ENCODE measurements around the gene LRCH1.
"Not testable (repeated sequence)": the region's sequence is repeated elsewhere in the genome, so short reads cannot be mapped to it uniquely, and the experiment has no call there.

Gene LRCH1, protein sequence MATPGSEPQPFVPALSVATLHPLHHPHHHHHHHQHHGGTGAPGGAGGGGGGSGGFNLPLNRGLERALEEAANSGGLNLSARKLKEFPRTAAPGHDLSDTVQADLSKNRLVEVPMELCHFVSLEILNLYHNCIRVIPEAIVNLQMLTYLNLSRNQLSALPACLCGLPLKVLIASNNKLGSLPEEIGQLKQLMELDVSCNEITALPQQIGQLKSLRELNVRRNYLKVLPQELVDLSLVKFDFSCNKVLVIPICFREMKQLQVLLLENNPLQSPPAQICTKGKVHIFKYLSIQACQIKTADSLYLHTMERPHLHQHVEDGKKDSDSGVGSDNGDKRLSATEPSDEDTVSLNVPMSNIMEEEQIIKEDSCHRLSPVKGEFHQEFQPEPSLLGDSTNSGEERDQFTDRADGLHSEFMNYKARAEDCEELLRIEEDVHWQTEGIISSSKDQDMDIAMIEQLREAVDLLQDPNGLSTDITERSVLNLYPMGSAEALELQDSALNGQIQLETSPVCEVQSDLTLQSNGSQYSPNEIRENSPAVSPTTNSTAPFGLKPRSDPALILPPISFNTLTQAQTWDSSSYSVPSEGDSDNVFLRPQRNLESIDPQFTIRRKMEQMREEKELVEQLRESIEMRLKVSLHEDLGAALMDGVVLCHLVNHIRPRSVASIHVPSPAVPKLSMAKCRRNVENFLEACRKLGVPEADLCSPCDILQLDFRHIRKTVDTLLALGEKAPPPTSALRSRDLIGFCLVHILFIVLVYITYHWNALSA

DNA sequence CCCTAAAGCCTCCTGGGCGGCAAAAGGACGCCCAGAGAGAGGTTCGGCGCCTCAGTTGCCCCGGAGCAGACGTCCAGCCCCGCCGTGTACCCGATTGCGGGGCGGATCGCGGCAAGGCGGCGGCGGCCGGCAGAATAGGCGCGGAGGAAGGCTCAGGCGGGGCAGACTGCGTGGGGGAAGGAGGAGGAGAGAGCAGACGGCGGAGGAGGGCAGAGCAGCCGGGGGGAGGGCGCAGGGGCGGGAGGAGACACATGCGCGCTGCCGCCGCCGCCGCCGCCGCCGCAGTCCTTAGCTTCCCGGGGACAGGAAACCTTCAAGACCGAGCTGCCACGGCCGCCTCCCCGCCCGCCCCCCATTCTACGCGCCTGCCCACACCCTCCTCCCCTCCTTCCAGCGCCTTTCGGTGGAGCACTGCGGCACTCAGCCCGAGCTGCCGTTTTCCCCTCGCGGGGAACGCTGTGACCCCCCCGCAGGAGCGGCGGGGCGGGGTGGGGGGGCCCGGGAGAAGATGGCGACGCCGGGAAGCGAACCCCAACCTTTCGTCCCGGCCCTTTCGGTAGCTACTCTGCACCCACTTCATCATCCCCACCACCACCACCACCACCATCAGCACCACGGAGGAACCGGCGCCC is at the start of gene LRCH1:
Gene LRCH1, plus strand, starts transcription at position 282 of the 632 bp plus-strand sequence. Its CDS starts 227 bp downstream, at position 509.
- no peak for DNase-seq (ENCODE audit: low read depth)

DNA sequence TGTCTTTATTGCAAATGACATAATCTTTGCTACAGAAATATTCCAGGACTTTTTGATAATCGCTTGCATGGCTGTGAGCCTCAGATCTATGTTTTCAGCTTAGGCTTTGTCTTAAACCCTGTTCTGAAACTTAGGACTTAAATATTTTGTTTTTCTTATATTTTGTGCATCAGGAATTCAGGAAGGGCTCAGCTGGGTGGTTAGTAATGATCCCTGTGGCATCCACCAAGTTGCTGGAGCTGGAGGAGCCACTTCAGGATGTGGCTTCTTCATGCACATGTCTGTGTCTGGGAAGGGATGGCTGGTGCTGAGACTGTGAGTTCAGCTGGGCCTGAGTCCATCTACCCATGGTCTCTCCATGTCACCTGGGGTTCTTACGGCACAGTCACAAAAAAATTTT is 48.9 kb upstream of the LRCH1 start:
- DNase-seq (ENCODE audit: low read depth), result no peak

DNA sequence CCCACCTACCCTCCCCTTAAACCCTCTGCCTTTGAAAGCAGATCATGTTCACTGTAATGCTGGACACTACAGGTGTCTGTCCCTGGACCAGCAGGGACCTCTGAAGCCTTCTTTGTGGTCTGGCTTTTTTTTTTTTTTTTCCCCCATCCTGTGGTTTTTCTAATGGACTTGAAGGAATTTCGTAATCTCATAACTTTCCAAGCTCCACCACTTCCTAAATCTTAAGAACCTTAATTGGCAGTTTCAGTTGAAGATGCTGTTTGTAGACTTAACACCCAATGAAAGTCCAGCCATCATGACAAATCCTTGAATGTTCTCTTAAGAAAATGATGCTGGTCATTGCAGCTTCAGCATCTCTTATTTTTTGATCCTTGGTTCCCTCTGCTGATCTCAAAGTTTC is 45.0 kb upstream of the LRCH1 start:
- no peak for DNase-seq (ENCODE audit: low read depth)

DNA sequence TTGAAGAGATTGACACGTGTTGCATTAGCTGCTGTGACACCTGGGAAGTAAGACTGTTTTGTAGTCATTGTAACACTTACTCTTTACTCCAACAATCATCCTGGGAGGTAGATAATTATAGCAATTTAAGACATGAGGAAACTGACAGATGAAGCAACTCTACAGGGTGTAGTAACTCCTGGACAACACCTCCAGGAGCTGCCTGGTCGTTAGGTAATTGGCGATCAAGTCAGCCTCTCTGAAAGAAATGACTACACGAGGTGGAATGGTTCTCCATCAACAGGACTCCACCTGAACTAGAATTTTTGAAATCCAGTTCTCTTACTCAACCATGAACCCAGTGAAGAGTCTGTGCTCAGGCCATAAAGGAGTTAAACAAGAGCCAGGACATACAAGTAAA is 43.0 kb upstream of the LRCH1 start:
- DNase-seq (ENCODE audit: low read depth), result no peak

DNA sequence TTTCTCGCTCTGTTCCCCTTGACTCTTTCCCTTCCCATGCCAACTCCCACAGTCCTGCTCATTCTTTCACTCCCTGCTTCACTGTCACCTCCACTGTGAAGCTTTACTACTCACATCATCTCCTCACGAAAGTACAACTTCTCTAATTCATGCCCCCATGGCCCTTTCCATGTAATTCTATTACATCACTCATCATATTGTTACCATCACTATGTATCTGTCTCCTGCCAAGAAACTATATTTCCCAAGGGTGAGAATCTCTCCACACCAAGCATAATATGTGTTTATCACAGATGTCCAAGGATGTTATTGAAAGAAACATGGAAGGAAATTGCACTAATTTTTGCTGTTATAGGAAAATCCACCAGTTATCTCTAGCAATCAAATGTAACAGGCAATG is 37.2 kb upstream of the LRCH1 start:
- no peak for DNase-seq (ENCODE audit: low read depth)

DNA sequence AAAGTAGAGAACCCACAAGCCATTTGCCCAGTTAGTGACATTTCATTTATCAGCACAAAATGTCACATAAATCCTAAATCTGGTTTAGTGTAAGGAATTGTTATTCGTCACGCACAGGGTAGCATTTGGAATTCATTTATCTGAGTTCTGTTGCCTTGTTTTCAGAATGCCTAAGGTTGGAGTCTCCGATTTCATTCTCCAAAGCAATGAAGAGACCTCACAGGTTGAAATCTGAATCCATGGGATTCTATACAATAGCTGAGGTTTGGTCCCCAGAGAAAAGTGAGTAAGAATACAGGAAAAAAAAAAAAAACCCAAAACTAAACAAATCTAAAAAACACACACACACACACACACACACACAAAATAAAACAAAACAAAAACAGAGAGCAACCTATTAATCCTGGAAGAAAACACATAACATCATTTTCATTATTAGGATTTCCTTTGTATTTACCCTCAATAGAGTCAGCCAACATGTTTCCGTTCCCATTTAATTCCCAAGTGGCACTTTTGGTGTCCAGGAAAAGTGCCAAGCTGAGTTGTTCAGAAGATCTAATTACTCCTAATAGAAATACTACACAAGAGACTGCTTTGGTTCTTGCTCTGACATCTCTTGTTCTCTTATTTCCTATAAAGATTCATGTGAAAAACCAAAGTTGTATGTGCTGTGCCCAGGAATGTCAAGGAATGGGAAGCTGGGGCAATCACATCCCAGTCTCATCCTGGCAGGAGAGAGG is 36.2 kb upstream of the LRCH1 start:
- DNase-seq (ENCODE audit: low read depth), result no peak

DNA sequence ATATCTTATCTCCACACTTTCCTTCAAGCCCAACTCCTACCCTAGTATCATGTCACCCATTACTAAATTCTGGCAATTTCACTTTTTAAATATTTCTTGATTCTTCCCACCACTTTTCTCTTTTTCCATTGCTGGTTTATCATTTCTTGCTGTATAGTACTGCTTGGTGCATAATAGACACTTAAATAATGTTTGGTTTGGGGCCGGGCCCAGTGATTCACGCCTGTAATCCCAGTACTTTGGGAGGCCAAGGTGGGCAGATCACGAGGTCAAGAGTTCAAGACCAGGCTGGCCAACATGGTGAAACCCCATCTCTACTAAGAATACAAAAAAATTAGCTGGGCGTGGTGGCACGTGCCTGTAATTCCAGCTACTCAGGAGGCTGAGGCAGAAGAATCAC is 35.2 kb upstream of the LRCH1 start:
- DNase-seq (ENCODE audit: low read depth), result not testable (repeated sequence)

DNA sequence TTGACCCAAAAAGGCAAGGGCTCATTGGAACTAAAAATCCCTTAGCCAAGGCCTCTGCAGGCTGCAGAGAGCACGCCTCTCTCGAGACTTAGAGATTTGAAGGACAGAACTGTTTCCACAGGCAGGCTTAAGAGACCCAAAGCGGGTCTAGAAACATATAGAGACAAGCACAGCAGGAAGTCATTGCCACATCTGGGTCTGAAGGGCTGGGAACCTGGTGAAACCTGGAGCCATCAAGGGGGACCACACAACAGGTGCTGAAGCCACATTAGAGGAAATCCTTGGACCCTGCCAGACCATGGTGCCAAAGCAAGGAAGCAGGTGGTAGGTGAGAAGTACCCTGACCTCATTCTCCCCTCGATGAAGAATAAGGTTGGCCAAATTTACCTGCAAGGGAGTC is 33.8 kb upstream of the LRCH1 start:
- no peak for DNase-seq (ENCODE audit: low read depth)

DNA sequence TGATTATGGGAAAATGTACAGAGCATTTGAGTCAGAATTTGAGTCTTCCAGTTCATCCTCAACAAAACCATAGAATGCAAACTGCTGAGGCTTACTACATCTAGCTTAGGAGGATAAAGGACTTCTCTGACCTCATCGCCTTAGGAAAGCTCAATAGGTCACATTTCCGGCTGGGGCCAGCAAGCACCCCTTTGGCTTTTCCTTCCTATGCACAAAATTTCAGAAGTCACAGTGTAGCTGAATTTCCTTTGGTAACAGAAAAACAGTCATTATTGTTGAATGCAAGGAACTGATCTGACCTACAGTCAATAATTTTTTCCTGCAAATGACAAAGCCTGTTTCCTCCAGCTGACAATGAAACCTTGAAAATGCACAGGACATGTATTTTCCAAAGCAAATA is 32.8 kb upstream of the LRCH1 start:
- DNase-seq (ENCODE audit: low read depth), result no peak

DNA sequence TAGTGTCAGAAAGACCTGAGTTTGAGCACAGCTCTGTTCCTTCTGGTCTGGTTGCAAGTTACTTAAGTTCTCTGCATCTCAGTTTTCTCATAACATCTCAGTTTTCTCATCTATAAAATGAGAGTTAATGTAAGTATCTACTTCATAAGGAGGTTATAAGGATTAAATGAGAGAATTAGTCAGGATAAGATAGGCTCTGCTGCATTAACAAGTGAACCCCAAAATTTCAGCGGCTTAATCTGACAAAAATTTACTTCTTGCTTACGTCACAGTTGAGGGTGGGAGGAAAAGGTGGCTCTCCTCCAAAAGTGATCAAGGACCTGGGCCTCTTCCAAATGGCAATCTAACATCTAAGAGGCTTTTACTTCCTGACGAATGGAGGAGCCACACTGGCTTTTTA is 31.5 kb upstream of the LRCH1 start:
- DNase-seq (ENCODE audit: low read depth), result no peak

DNA sequence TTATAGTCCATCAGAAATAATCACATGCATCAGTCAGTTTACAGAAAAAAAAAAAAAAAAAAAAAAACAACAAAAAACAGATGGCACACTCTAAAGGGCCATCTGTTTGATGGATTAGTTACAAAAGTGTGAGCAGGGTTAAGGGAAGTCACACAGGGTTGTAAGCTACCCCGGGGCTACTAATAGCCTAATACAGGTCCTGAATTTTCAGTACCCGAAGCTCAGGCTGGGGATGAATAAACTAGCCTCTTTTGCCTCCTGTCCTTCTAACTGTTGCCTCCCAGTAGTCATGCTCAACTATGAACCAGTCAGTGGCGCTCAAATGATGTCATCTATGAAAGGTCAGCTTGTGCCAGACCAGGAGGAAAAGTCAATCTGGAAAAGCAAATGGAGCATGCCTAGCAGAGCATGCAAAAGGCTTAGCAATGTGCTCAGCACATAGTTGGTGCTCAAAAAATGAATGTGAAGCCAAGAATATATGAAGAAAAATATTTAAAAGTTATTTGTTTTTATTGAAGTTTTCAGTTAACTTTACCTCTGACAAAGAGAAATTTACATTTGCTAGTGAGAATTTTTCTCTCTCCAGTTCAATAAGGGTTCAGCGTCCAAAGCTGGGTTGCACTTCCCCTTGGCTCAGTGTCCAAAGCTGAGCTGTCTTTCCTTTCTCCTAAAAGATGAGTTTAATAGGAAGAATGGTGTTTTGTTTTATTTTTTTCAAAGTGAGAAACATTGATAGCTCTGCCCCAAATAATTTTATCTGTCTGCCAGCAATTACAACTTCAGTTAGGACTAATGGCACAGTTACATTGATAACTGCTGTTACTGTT is 30.8 kb upstream of the LRCH1 start:
- no peak for DNase-seq (ENCODE audit: low read depth)

DNA sequence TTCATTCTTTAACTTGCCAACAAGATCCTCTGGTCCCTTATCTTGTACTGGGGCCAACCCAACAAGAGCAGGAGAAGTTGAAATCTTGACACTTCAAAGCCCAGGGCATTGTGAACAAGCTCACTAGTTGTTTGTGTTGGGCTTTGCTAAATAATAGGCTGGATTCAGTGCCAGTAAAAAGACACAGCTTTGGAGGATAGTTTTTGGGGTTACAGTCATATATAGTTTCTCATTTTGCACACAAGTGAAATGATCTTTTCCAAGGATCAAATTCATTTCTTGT is 30.3 kb upstream of the LRCH1 start:
- no peak for DNase-seq (ENCODE audit: low read depth)

DNA sequence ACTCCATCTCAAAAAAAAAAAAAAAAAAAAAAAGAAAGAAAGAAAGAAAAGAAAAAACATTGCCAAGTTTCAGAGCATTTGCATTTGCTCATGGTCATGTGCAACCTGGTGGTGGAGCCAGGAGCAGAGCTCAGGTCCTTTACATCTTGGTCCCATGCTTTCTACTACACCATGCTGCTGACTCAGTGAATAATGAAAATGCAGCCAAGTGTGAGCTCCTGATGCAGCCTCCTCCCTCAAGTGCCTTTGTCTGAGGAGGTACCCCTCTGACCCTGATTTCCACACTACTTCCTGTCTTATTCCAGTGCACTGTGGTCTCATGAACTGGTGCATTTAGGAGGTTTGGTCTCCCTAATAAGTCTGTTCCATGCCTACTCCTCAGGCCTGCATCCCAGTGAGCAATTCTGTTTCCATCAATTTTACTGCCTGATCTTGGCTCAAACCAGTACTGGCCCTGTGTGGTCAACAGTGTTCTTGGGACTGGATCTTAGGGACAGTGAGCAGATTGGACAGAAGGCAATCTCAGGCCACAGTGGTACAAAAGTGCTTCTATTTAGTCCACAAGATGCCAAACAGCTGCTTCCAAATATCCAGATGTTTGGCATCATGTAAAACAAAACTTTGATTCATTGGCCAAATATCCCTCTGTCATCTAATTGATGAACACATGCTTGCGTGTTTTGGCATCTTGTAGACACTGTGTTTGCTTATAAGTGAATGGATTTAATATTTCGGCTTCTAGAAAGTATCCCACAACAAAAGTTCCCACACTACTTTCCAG is 28.8 kb upstream of the LRCH1 start:
- no peak for DNase-seq (ENCODE audit: low read depth)

DNA sequence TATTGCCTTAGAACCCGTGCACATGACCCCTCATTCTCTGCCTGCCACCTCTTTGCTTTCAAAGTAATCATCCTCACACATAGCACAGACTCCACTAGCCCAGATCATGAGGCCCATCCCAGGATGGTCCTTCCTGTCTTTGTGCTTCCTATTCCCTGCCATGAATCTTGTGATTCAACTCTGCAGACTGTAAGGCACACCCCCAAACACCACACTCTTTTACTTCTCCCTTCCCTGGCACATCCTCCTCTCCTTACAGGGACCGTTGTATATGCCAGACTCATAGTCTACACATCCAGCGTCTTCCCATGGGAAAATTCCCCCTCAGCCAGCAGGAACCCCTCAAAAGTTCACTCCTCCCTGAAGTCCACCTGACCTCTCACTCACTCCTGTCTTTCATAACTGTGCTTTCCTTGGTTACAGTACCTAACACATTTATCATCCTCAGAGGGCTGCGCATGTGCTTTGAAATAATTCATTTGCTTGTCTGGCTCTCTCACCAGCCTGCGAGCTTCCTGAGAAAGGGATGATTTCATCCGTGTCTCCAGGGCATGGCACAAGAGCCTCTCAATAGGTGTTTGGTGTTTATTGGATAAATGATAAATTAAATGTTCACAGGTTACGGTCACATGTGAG is 26.8 kb upstream of the LRCH1 start:
- no peak for DNase-seq (ENCODE audit: low read depth)

DNA sequence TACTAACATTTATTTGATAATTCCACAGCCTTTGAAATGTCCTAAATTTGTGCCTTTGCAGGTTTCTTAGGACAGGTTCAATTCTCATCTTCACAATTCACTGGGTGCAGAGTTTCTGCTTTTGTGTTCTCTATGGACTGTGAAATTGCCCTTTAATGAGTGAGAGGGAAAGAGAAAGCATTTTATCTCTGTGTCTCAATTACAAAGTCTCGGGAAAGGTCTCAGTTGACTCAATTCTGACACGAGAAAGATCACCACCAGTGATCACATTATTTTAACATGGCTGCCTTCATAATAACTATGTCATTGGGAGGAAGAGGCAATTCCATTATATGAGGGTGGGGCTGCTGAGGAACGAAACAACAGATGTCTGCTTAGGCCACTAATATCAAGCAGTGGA is 26.2 kb upstream of the LRCH1 start:
- no peak for DNase-seq (ENCODE audit: low read depth)

DNA sequence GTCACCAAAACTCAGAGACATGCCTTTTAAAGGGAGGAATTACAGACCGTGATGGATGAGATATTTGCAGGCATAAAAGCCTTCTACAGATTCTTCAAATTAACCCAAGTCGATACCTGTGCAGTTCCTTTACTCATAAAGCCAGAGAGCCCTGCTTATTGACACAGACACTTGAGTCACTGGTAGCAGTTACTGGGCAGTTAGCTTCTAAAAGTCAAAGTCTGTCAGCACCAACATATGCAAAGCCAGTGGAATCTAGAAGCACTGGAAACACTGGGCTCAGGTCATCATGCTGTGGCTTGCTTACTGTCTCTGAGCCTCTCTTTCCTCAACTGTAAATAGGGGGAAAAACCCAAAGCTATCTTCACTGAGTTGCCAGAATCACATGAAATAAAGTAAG is 25.7 kb upstream of the LRCH1 start:
- no peak for DNase-seq (ENCODE audit: low read depth)

DNA sequence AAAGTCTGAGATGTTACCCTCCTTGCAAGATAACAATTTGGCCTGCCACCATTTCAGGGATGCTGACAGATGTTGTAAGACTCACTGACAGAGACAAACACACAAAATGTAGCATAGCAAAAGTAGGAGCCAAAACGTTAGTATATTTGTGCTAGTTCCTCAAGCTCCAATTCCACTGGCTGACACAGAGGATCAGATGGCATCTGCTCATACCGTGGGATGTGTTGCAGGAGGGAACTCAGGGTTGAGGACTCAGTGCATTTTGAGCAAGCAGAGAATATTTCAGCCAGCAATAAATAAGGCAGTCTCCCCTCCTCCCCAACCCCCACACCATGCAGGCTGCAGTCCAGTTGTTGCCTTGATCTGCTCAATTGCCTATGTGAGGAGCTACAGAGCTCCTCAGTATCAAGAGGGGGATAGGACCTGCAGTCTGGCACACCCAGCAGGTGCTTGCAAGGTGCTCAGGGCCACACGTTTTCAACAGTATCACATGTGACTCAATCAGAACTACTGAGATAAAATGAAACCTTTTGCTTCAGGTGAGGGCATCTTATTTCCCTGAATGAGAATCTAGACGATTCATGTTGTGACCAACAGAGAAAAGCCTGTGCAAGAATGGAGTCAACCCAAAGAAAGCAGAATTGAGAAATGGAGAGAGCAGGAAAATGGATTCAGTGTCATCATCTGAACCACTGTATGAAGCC is 23.6 kb upstream of the LRCH1 start:
- DNase-seq (ENCODE audit: low read depth), result no peak

DNA sequence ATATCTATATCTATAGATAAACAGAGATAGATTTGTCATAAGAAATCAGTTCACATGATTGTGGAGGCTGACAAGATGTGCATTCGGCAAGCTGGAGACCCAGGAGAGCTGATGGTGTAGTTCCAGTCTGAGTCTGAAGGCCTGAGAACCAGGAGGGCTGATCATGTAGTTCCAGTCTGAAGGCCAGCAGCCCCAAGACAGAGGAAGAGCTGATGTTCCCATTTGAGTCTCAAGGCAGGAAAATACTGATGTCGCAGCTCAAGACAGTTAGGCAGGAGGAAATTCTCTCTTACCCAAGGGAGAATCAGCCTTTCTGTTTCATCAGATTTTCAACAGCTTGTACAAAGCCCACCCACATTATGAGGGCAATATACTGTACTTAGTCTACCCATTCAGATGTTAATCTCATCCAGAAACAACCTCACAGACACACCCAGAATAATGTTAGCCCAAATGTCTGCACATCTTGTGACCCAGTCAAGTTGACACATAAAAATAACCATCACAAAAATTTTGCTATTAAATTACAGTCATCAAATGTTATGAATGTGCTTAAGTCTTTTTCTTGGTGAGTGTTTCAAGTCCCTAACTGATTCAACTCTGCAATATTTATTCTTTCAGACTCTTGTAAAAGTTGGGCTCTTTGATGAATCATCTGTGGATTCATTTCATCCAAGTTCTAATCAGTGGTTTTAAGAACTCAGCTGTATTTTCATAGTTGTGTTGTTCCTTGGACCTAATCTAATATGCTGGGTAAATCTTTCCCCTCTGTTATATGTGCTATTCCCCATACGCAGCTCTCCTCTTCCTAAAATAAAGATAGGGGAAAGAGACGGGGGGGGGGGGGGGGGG is 22.7 kb upstream of the LRCH1 start:
- no peak for DNase-seq (ENCODE audit: low read depth)

DNA sequence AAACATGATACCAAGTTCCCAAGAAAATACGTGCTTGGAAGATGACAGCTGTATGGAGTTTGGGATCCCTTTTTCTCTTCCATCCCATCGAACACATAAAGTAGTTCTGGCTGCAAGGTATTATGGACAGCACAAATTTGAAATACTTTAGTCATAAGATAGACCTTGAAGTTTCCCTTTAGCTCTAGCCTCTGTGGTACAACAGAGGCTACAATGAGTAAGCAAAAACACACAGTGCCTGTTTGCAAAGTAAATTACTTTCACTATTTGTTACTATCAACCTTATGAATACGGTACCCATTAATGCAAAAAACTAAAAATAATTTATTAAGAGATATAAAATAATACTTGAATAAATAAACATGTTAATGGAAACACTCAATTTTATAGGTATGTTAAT is 21.0 kb upstream of the LRCH1 start:
- no peak for DNase-seq (ENCODE audit: low read depth)

Measured in non-pigmented ciliary epithelial cell (primary cell).